KBM-7 (cell line): ENCODE data around the gene SENP1.
A peak's percentile ranks its signal among the peaks of the same experiment; 100 is the strongest.
"Not testable (repeated sequence)": the region's sequence is repeated elsewhere in the genome, so short reads cannot be mapped to it uniquely, and the experiment has no call there.

Source experiments
- DNase-seq: peaks from one replicate; pipeline ENCODE4 v3.0.0-alpha.2; 2015
- in situ Hi-C: fragments of 300-500 bp; cut with MboI; formaldehyde crosslinking; loops from 2 replicates; pipeline ENCODE4 v1.14.3; 2020; ENCODE audit warnings: low sequenced_read_pairs, low pct_unique_long_range_greater_than_20kb, mixed read lengths

The SENP1 gene

GRCh38 chr12:48118284-48118871 is 12.5 kb upstream of the SENP1 start:
- DNase-seq: no peak
- in situ Hi-C loops: no loop called here

- in situ Hi-C loops: no loop called here
- DNase-seq: no peak
These were observed 10.1 kb upstream of the SENP1 start for GRCh38 chr12:48115957-48116356.

GRCh38 chr12:48111312-48111693 is 5.4 kb upstream of the SENP1 start:
- DNase-seq, in situ Hi-C loops: not testable (repeated sequence)

GRCh38 chr12:48110691-48111311 is 4.9 kb upstream of the SENP1 start:
- in situ Hi-C loops: no loop called here

GRCh38 chr12:48109424-48109823 is 3.5 kb upstream of the SENP1 start:
- in situ Hi-C loops: no loop called here
- no peak for DNase-seq

More at GRCh38 chr12:48110691-48111311, 4.9 kb upstream of the SENP1 start:
- no peak for DNase-seq

GRCh38 chr12:48106681-48107613 is 1.1 kb upstream of the SENP1 start:
- DNase-seq: no peak
- in situ Hi-C loops: no loop called here

GRCh38 chr12:48105321-48105866 is 485 bp downstream of the SENP1 start:
- DNase-seq: peak; percentile 42
- in situ Hi-C loops: no loop called here

GRCh38 chr12:48104531-48104930 is 1.3 kb downstream of the SENP1 start:
- DNase-seq: peak; percentile 7
- in situ Hi-C loops: no loop called here

GRCh38 chr12:48092611-48093010 is 13.3 kb downstream of the SENP1 start:
- in situ Hi-C loops: no loop called here
- DNase-seq: no peak

- DNase-seq: no peak
- in situ Hi-C loops: no loop called here
These were observed 19.6 kb downstream of the SENP1 start for GRCh38 chr12:48086327-48086726.

- in situ Hi-C loops: no loop called here
- no peak for DNase-seq
These were observed 20.9 kb downstream of the SENP1 start for GRCh38 chr12:48084841-48085460.

- DNase-seq: no peak
- in situ Hi-C loops: no loop called here
These were observed 21.8 kb downstream of the SENP1 start for GRCh38 chr12:48084066-48084465.

- DNase-seq: no peak
- in situ Hi-C loops: no loop called here
These were observed 25.1 kb downstream of the SENP1 start for GRCh38 chr12:48080821-48081220.

GRCh38 chr12:48080285-48080684 is 25.6 kb downstream of the SENP1 start:
- in situ Hi-C loops: no loop called here
- no peak for DNase-seq

GRCh38 chr12:48078901-48079300 is 27.0 kb downstream of the SENP1 start:
- no peak for DNase-seq
- in situ Hi-C loops: no loop called here

GRCh38 chr12:48077111-48077510 is 28.8 kb downstream of the SENP1 start:
- in situ Hi-C loops: no loop called here
- no peak for DNase-seq

GRCh38 chr12:48075832-48076231 is 30.0 kb downstream of the SENP1 start:
- no peak for DNase-seq
- in situ Hi-C loops: no loop called here

- DNase-seq: no peak
- in situ Hi-C loops: no loop called here
These were observed 31.6 kb downstream of the SENP1 start for GRCh38 chr12:48074266-48074665.

GRCh38 chr12:48072266-48072665 is 33.6 kb downstream of the SENP1 start:
- in situ Hi-C loops: no loop called here
- no peak for DNase-seq
